Spleen (tissue), 11 donors: ENCODE data around the gene ATF3. TPM values are rescaled to one million over a fixed set of nuclear protein-coding genes. Genes with fewer than 3 reads are reported as not detected.

Experiments used
- DNase-seq: peaks from one replicate; pipeline ENCODE4 v3.0.0-alpha.2; 2020
- H3K27ac ChIP-seq, 8 donors: fragments of 200-600 bp; sonication (generic) in 7 of 8; 1 replicate in 4 of 8; 2 replicates in 4 of 8; pipeline versions ENCODE4 v1.5.0 to v1.8.0; 2016 to 2021; ENCODE audit warnings: inconsistent platforms in 4 of 8, mild to moderate bottlenecking in 4 of 8, moderate library complexity in 1 of 8
- H3K27me3 ChIP-seq, 7 donors: fragments of 200-600 bp; sonication (generic) in 6 of 7; replicated peaks in 1 of 7; 1 replicate in 4 of 7; 2 replicates in 3 of 7; pipeline versions ENCODE4 v1.5.0 to v1.8.0; 2016 to 2021; ENCODE audit warnings: inconsistent platforms in 3 of 7, mild to moderate bottlenecking in 1 of 7
- H3K36me3 ChIP-seq, 6 donors: fragments of 200-600 bp; sonication (generic) in 5 of 6; 1 replicate in 4 of 6; 2 replicates in 2 of 6; pipeline versions ENCODE4 v1.5.0 to v1.8.0; 2016 to 2021; ENCODE audit warnings: inconsistent platforms in 2 of 6
- H3K4me1 ChIP-seq, 6 donors: fragments of 200-600 bp; sonication (generic) in 5 of 6; 1 replicate in 3 of 6; 2 replicates in 3 of 6; pipeline versions ENCODE4 v1.5.0 to v1.8.0; 2016 to 2021; ENCODE audit warnings: inconsistent platforms in 3 of 6
- H3K4me3 ChIP-seq, 8 donors: fragments of 200-600 bp; sonication (generic) in 7 of 8; 1 replicate in 4 of 8; 2 replicates in 4 of 8; pipeline versions ENCODE4 v1.5.0 to v1.8.0; 2016 to 2021; ENCODE audit warnings: inconsistent platforms in 4 of 8, mild to moderate bottlenecking in 4 of 8, moderate library complexity in 2 of 8
- H3K9me3 ChIP-seq, 8 donors: fragments of 200-600 bp; sonication (generic) in 7 of 8; 1 replicate in 4 of 8; 2 replicates in 4 of 8; pipeline versions ENCODE4 v1.5.0 to v1.8.0; 2016 to 2021; ENCODE audit warnings: inconsistent platforms in 4 of 8
- POLR2A ChIP-seq, 3 donors: fragments of 450-650 bp; IDR thresholded peaks; one replicate each; pipeline ENCODE4 v1.5.1; 2017; ENCODE audit warnings: antibody characterized with exemption in 3 of 3, mild to moderate bottlenecking in 1 of 3
- POLR2AphosphoS5 ChIP-seq, 3 donors: sonication (generic); formaldehyde crosslinking; IDR thresholded peaks; one replicate each; pipeline ENCODE4 v1.5.1; 2017; ENCODE audit warnings: antibody characterized with exemption in 3 of 3
- WGBS, 5 donors: extraction: QIAGEN DNeasy Blood & Tissue Kit in 3 of 5; methylation state at CpG; one replicate each; pipeline versions ENCODE4 v1.1.5 to v1.1.7; 2013 to 2018; 5-methylcytosine and 5-hydroxymethylcytosine counted together
- intact Hi-C: fragments of 100-400 bp; cut with DNase I; formaldehyde crosslinking; loops from one replicate; pipeline ENCODE4 v1.15.0; 2023; ENCODE audit warnings: low total_unique reads
- polyA plus RNA-seq, 3 donors: library from polyadenylated mRNA; stranded (reverse); fragments of 200-250 nt; gene quantifications; one replicate each; pipeline ENCODE4 v1.2.1, GENCODE V29; 2013
- total RNA-seq, 7 donors: library from RNA; depleted of rRNA in 3 of 7; stranded (reverse); fragments of >200 nt in 3 of 7; fragmentation: NEBNext Ultra II Directional in 4 of 7; extraction: Animal tissue kit (Norgen Biotek cat#: 25700) in 4 of 7; gene quantifications; one replicate each; pipeline versions ENCODE4 v1.1.0 to v1.2.1, GENCODE V29; 2016 to 2021
- TF ChIP-seq, protein P1 (sequence below), 11 experiments: fragments of 200-600 bp in 7 of 11; fragments of 450-650 bp in 4 of 11; sonication (generic) in 4 of 11; IDR thresholded peaks in 8 of 11; conservative IDR thresholded peaks in 3 of 11; 1 replicate in 7 of 11; 2 replicates in 4 of 11; pipeline versions ENCODE4 v1.4.0 to v1.8.0; 2016 to 2021; ENCODE audit warnings: antibody characterized with exemption in 11 of 11, inconsistent platforms in 4 of 11, mild to moderate bottlenecking in 1 of 11
- donor health status: healthy with polysubstance abuse.
- donor health status: DM: no; HTN: no; CAD: no; lungs with moderate emphysema.
- donor health status: DM: no; HTN: no; CAD: no.
- donor health status: Bipolar disorder and iron deficiency.
- donor health status: healthy.
- donor health status: DM: no; HTN: no; CAD: no.
- donor health status: DM: yes; HTN: yes; CAD: no.

ATF3 gene
- total and polyA plus RNA-seq, 10 donors, result 1.4 to 31.8 (median 7.4) TPM

DNA sequence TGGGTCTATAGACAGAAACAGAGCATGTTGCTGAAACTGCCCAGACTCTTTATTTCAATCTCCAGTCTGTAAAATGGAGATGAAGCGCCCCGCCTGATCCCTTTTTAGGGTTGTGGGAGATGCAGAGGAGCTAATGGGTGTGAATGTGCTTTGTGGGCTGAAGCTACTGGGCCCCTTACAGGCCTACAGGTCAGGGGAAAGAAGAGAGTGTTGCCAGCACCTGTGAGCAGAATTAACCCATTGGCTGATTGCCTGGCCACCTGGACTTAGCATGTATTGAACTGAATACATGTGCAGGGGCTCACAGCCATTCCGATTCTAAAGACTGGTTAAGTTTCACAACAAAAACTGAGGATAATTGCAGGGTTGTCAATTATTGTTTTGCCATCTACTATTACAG is 13.9 kb upstream of the ATF3 start:
- Histone ChIP-seq H3K36me3 (no peaks in the 10 kb centered on the region), H3K27ac (no peak overlapping the region), H3K27me3 (peaks cover 0 to 11% (median 0%) of the 10 kb centered on the region in 7 donors), H3K4me3 (no peak overlapping the region), H3K4me1 (peaks cover 0 to 15% (median 12%) of the 10 kb centered on the region in 6 donors), H3K9me3 (no peaks in the 10 kb centered on the region)
- 95 to 99% (median 96%) methylated on average over 3 of the region's 3 CpGs for WGBS, 5 donors
- intact Hi-C loops, result no loop called here
- DNase-seq, result no peak
- TF ChIP-seq POLR2A (IDR thresholded peaks at IDR 0.05) (no peak), POLR2AphosphoS5 (IDR thresholded peaks at IDR 0.05) (no peak)
- TF ChIP-seq, protein P1, sequence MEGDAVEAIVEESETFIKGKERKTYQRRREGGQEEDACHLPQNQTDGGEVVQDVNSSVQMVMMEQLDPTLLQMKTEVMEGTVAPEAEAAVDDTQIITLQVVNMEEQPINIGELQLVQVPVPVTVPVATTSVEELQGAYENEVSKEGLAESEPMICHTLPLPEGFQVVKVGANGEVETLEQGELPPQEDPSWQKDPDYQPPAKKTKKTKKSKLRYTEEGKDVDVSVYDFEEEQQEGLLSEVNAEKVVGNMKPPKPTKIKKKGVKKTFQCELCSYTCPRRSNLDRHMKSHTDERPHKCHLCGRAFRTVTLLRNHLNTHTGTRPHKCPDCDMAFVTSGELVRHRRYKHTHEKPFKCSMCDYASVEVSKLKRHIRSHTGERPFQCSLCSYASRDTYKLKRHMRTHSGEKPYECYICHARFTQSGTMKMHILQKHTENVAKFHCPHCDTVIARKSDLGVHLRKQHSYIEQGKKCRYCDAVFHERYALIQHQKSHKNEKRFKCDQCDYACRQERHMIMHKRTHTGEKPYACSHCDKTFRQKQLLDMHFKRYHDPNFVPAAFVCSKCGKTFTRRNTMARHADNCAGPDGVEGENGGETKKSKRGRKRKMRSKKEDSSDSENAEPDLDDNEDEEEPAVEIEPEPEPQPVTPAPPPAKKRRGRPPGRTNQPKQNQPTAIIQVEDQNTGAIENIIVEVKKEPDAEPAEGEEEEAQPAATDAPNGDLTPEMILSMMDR (IDR thresholded peaks at IDR 0.05 in 8 of 11, conservative IDR thresholded peaks at IDR 0.05 in 3 of 11), result no peak

DNA sequence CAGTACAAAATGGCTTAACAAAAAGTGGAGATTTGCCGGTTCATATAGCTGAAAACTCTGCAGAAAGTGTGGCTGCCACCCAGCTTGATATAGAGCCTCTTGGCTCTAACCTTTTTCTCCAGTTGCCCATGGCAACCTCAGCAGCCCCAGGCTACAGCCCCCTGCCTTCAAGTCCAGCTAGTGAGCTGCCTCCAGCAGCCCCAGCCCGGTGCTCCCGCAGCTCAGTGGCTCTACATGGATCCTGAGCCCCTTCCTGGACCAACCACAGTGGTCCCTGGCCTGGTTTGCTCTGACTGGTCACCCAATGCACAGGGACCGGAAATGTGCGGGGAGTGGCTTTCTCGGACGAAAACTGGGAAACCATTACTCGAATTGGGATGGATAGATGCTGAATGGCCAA is 13.3 kb upstream of the ATF3 start:
- Histone ChIP-seq H3K9me3 (no peaks in the 10 kb centered on the region), H3K27ac (peak overlapping the region in 1 of 8 donors; percentile 69), H3K4me1 (peaks cover 0 to 15% (median 12%) of the 10 kb centered on the region in 6 donors), H3K27me3 (peaks cover 0 to 11% (median 0%) of the 10 kb centered on the region in 7 donors), H3K36me3 (no peaks in the 10 kb centered on the region), H3K4me3 (no peak overlapping the region)
- no peak for TF ChIP-seq POLR2AphosphoS5 (IDR thresholded peaks at IDR 0.05)
- TF ChIP-seq, protein P1 (IDR thresholded peaks at IDR 0.05 in 8 of 11, conservative IDR thresholded peaks at IDR 0.05 in 3 of 11), result no peak
- TF ChIP-seq POLR2A (IDR thresholded peaks at IDR 0.05), result no peak
- intact Hi-C loops, result no loop called here
- 93 to 97% (median 95%) methylated on average over 8 of the region's 8 CpGs for WGBS, 5 donors
- DNase-seq, result no peak

DNA sequence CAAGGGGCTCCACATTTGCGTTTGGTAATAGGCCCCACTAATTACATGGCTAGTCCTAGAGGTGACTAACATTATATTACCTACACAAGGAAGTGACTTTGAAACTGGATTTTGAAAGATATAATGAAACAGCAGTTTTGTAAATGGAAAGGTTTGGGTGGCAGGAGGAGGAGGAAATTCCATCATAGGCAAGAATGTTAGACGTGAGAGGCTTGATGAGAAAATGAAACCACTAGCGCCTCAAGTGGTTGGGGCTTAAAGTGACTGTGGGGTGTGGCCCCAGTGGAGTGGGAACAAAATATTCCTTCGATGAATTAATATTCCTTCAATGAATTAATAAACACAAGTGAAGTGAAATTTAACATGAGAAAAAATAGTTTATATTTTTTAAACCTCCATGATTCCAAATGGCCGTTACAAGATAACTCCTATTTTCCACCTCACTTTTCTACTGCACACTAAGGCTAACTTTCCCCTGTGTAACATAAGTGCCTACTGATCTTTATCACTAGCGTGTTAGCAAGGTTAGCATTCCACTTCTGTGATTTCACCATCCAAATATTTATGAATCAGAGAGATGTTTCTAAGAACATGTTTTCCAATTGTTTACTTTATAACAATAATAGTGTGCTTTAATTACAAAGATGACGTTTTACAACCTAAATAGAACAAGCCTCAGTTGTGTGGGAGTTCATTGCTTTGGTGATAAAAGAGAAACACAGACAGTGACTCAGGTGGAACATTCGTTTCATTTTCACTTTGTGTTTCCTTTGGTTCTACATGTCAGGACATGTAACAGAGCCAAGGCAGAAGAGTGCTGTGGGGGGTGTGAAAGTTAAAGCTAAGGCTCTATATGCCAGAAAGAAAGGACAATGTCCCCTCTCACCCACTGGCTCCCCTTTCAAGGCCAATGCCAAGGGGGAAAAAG is 12.5 kb upstream of the ATF3 start:
- intact Hi-C loops, result no loop called here
- DNase-seq, result no peak
- Histone ChIP-seq H3K9me3 (no peaks in the 10 kb centered on the region), H3K36me3 (no peaks in the 10 kb centered on the region), H3K27ac (peak overlapping the region; percentile 9 to 75 (median 50)), H3K4me3 (peak overlapping the region in 3 of 8 donors; percentile 13 to 41 (median 18)), H3K27me3 (peaks cover 0 to 14% (median 0%) of the 10 kb centered on the region in 7 donors), H3K4me1 (peaks cover 0 to 15% (median 12%) of the 10 kb centered on the region in 6 donors)
- WGBS, 5 donors, result 29 to 35% (median 33%) methylated on average over 8 of the region's 8 CpGs
- TF ChIP-seq POLR2AphosphoS5 (IDR thresholded peaks at IDR 0.05) (no peak), POLR2A (IDR thresholded peaks at IDR 0.05) (no peak)
- TF ChIP-seq, protein P1 (IDR thresholded peaks at IDR 0.05 in 8 of 11, conservative IDR thresholded peaks at IDR 0.05 in 3 of 11), result peak in 8 of 11 experiments; percentile 15 to 56 (median 42)

DNA sequence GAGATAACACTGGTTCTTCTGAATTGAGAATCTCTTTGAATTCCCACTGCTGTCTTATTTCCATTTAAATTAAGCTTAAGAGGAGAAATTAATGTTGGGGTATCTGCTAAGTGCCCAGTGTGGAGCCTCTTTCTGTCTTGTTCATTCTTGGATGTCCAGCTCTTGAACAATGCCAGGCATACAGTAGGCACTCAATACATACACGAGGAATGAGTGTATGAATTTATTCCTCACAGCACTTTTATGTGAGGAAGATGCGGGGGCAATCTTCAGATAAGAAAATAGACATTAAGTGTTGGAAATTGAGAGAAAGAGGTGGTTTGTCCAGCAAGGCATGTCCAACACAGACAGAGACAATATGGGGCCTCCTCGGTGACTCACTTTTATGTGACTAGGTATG is 11.8 kb upstream of the ATF3 start:
- 87 to 95% (median 90%) methylated on average over 3 of the region's 3 CpGs for WGBS, 5 donors
- H3K27ac ChIP-seq, result peak overlapping the region in 6 of 8 donors; percentile 9 to 75 (median 64)
- no peaks in the 10 kb centered on the region for H3K9me3 ChIP-seq
- H3K27me3 ChIP-seq, result peaks cover 0 to 13% (median 0%) of the 10 kb centered on the region in 7 donors
- TF ChIP-seq, protein P1 (IDR thresholded peaks at IDR 0.05 in 8 of 11, conservative IDR thresholded peaks at IDR 0.05 in 3 of 11), result no peak
- TF ChIP-seq POLR2AphosphoS5 (IDR thresholded peaks at IDR 0.05), result no peak
- TF ChIP-seq POLR2A (IDR thresholded peaks at IDR 0.05), result no peak
- H3K36me3 ChIP-seq, result no peaks in the 10 kb centered on the region
- H3K4me3 ChIP-seq, result peak overlapping the region in 1 of 8 donors; percentile 41
- intact Hi-C loops, result no loop called here
- H3K4me1 ChIP-seq, result peaks cover 0 to 15% (median 12%) of the 10 kb centered on the region in 6 donors
- no peak for DNase-seq
